Karpas-422 (cell line): ENCODE data around the gene EHMT2. TPM values are rescaled to one million over a fixed set of nuclear protein-coding genes. Genes with fewer than 3 reads are reported as not detected.
"Not testable (repeated sequence)": the region's sequence is repeated elsewhere in the genome, so short reads cannot be mapped to it uniquely, and the experiment has no call there.

Experiments
- DNase-seq: peaks from one replicate; pipeline ENCODE4 v3.0.0-alpha.2; 2015
- H2AFZ ChIP-seq: fragments of 200-600 bp; sonication (generic); 2 replicates; pipeline ENCODE4 v1.6.1; 2014; ENCODE audit warnings: antibody characterized with exemption, low read length, mixed read lengths
- H3K27ac ChIP-seq: fragments of 200-600 bp; sonication (generic); 2 replicates; pipeline ENCODE4 v1.5.1; 2014; ENCODE audit warnings: mild to moderate bottlenecking, low read length, moderate library complexity
- H3K27me3 ChIP-seq: fragments of 200-600 bp; sonication (generic); 2 replicates; pipeline ENCODE4 v1.6.1; 2014; ENCODE audit warnings: low read length, mixed read lengths
- H3K36me3 ChIP-seq: fragments of 200-600 bp; sonication (generic); 2 replicates; pipeline ENCODE4 v1.6.1; 2014; ENCODE audit warnings: low read length, mixed read lengths; ENCODE audit not compliant: insufficient read depth
- H3K4me1 ChIP-seq: fragments of 200-600 bp; sonication (generic); 2 replicates; pipeline ENCODE4 v1.6.1; 2014; ENCODE audit warnings: mild to moderate bottlenecking, low read length, mixed read lengths
- H3K4me2 ChIP-seq: fragments of 200-600 bp; sonication (generic); 2 replicates; pipeline ENCODE4 v1.6.1; 2014; ENCODE audit warnings: low read length, low read depth, mild to moderate bottlenecking; ENCODE audit not compliant: poor library complexity, severe bottlenecking
- H3K4me3 ChIP-seq: fragments of 200-600 bp; sonication (generic); 2 replicates; pipeline ENCODE4 v1.5.1; 2014; ENCODE audit warnings: mild to moderate bottlenecking, antibody characterized with exemption, low read length, mixed read lengths
- H3K79me2 ChIP-seq: fragments of 200-600 bp; sonication (generic); 2 replicates; pipeline ENCODE4 v1.6.1; 2014; ENCODE audit warnings: mild to moderate bottlenecking, low read length, mixed read lengths
- H3K9ac ChIP-seq: fragments of 200-600 bp; sonication (generic); 2 replicates; pipeline ENCODE4 v1.6.0; 2014; ENCODE audit warnings: low read length
- H3K9me2 ChIP-seq: fragments of 200-600 bp; sonication (generic), shearing (Covaris generic); replicated peaks from 2 replicates; pipeline ENCODE4 v1.6.0; 2014; ENCODE audit warnings: mild to moderate bottlenecking, low read length, moderate library complexity; ENCODE audit not compliant: insufficient read depth
- H3K9me3 ChIP-seq: fragments of 300-700, 200-600 bp; sonication (generic); 2 replicates; pipeline ENCODE4 v1.6.1; 2014; ENCODE audit warnings: low read length, mixed read lengths
- H4K20me1 ChIP-seq: fragments of 200-600 bp; sonication (generic); 2 replicates; pipeline ENCODE4 v1.6.1; 2014; ENCODE audit warnings: mild to moderate bottlenecking, antibody characterized with exemption, low read length, low read depth; ENCODE audit not compliant: insufficient read depth
- total RNA-seq: library from RNA; depleted of rRNA; stranded (reverse); fragments of >200 nt; shearing (Covaris generic); gene quantifications from 2 replicates; pipeline ENCODE4 v1.2.3, GENCODE V29; 2014; ENCODE audit warnings: low replicate concordance

Gene EHMT2
- total RNA-seq, 1 experiment from 2014 or later: 40.0 TPM

DNA sequence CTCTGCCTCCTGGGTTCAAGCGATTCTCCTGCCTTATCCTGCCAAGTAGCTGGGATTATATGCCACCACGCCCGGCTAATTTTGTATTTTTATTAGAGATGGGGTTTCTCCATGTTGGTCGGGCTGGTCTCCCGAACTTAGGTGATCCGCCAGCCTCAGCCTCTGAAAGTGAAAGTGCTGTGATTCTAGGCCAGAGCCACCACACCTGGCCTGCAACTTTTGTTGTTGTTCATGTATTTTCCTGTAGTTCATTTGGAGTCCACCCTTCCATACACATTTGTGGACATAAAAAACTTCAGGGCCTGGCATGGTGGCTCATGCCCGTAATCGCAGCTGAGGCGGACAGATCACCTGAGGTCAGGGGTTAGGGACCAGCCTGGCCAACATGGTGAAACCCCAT, 55.4 kb downstream of the EHMT2 start:
- Histone ChIP-seq H2AFZ (no peak overlapping the region), H3K9ac (no peak overlapping the region), H3K4me3 (no peak overlapping the region), H4K20me1 (peaks cover 16% of the 10 kb centered on the region; the same call in 1 of the 2 replicates), H3K79me2 (peaks cover 11% of the 10 kb centered on the region), H3K9me2 (no peaks in the 10 kb centered on the region), H3K36me3 (peaks cover 31% of the 10 kb centered on the region), H3K4me1 (peaks cover 12% of the 10 kb centered on the region), H3K27me3 (no peaks in the 10 kb centered on the region), H3K27ac (no peak overlapping the region), H3K4me2 (no peak overlapping the region), H3K9me3 (no peaks in the 10 kb centered on the region)
- peak; percentile 61 for DNase-seq

DNA sequence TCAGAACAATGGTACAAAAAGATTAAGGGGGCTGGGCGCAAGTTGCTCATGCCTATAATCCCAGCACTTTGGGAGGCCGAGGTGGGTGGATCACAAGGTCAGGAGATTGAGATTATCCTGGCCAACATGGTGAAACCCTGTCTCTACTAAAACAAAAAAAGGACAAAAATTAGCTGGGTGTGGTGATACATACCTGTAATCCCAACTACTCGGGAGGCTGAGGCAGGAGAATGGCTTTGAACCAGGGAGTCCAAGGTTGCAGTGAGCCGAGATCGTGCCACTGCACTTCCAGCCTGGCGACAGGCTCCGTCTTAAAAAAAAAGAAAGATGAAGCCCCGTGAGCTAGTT, 57.7 kb downstream of the EHMT2 start:
- Histone ChIP-seq H3K4me1 (peaks cover 24% of the 10 kb centered on the region), H4K20me1 (peaks cover 26% of the 10 kb centered on the region; the same call in 1 of the 2 replicates), H3K36me3 (peaks cover 49% of the 10 kb centered on the region), H3K79me2 (peaks cover 32% of the 10 kb centered on the region)
- not testable (repeated sequence) for DNase-seq, H3K9me3 ChIP-seq, H3K27ac ChIP-seq, H3K4me3 ChIP-seq, H3K9me2 ChIP-seq, H3K9ac ChIP-seq, H3K4me2 ChIP-seq, H2AFZ ChIP-seq, H3K27me3 ChIP-seq

DNA sequence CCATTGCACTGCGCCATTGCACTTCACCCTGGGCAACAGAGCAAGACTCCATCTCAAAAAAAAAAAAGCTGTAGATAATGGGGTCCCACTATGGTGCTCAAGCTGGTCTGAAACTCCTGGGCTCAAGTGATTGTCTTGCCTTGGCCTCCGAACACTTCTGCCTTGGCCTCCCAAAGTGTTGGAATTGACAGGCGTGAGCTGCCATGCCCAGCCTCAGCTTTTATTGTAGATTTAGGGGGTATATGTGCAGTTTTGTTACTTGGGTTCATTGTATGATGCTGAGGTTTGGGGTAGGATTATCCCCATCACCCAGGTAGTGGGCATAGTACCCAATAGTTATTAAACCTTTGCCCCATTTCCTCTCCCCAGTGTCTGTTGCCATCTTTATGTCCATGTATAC, 58.5 kb downstream of the EHMT2 start:
- Histone ChIP-seq H3K9ac (no peak overlapping the region), H3K9me2 (no peaks in the 10 kb centered on the region), H3K4me3 (no peak overlapping the region), H3K4me1 (peaks cover 29% of the 10 kb centered on the region), H3K4me2 (no peak overlapping the region), H4K20me1 (peaks cover 26% of the 10 kb centered on the region; the same call in 1 of the 2 replicates), H3K79me2 (peaks cover 40% of the 10 kb centered on the region), H2AFZ (no peak overlapping the region), H3K27ac (no peak overlapping the region), H3K36me3 (peaks cover 49% of the 10 kb centered on the region), H3K9me3 (no peaks in the 10 kb centered on the region), H3K27me3 (no peaks in the 10 kb centered on the region)
- DNase-seq: no peak

DNA sequence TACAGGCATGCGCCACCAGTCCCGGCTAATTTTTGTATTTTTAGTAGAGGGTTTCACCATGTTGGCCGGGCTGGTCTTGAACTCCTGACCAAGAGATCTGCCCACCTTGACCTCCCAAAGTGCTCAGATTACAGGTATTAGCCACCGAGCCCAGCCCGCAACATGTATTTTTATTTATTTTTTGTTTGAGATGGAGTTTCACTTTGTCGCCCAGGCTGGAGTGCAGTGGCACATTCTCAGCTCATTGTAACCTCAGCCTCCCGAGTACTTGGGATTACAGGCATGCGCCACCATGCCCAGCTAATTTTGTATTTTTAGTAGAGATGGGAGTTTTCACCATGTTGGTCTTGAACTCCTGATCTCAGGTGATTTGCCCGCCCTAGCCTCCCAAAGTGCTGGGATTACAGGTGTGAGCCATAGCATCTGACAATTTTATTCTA, 59.4 kb downstream of the EHMT2 start:
- not testable (repeated sequence) for H2AFZ ChIP-seq, H3K27me3 ChIP-seq, DNase-seq, H3K9me2 ChIP-seq, H3K9me3 ChIP-seq, H3K27ac ChIP-seq, H3K9ac ChIP-seq
- H3K4me3 ChIP-seq: peak overlapping the region; percentile 99; the same call in 1 of the 2 replicates
- peaks cover 41% of the 10 kb centered on the region for H3K79me2 ChIP-seq
- peak overlapping the region; percentile 91 for H3K4me2 ChIP-seq
- peaks cover 26% of the 10 kb centered on the region; the same call in 1 of the 2 replicates for H4K20me1 ChIP-seq
- peaks cover 49% of the 10 kb centered on the region for H3K36me3 ChIP-seq
- H3K4me1 ChIP-seq: peaks cover 34% of the 10 kb centered on the region

DNA sequence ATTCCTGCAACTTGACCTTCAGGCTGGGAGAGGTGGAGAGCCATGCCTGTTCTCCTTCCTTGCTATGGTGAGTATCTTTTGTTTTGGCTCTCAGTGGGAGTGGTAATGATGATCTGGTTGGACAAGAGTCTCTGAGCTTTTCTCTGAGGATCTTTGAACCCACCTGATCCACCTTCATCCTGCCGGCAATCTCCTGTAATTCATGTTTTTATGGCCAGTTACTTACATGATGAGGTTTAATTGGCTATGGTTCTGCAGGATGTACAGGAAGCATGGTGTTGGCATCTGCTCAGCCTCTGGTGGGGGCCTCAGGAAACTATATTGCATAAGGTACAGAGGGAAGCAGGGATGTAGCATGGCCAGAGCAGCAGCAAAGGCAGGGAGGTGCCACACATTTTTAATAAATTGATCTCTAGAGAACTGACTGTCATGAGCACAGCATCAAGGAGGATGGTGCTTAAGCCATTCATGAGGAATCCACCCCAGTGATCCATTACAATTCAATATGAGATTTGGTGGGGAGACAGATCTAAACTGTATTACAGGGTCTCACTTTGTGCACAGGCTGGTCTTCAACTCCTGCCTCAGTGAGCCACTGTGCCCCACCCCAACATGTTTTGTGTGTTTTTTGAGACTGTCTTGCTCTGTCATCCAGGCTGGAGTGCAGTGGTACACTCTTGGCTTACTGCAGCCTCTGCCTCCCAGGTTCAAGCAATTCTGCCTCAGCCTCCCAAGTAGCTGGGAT, 60.0 kb downstream of the EHMT2 start:
- Histone ChIP-seq H3K27ac (peak overlapping the region; percentile 94), H3K4me1 (peaks cover 40% of the 10 kb centered on the region), H3K4me2 (peak overlapping the region; percentile 91), H3K9ac (peak overlapping the region; percentile 100), H3K4me3 (peak overlapping the region; percentile 99), H3K9me3 (no peaks in the 10 kb centered on the region), H3K27me3 (no peaks in the 10 kb centered on the region), H3K9me2 (no peaks in the 10 kb centered on the region), H4K20me1 (peaks cover 26% of the 10 kb centered on the region; the same call in 1 of the 2 replicates), H3K36me3 (peaks cover 49% of the 10 kb centered on the region), H3K79me2 (peaks cover 41% of the 10 kb centered on the region), H2AFZ (no peak overlapping the region)
- DNase-seq: no peak

DNA sequence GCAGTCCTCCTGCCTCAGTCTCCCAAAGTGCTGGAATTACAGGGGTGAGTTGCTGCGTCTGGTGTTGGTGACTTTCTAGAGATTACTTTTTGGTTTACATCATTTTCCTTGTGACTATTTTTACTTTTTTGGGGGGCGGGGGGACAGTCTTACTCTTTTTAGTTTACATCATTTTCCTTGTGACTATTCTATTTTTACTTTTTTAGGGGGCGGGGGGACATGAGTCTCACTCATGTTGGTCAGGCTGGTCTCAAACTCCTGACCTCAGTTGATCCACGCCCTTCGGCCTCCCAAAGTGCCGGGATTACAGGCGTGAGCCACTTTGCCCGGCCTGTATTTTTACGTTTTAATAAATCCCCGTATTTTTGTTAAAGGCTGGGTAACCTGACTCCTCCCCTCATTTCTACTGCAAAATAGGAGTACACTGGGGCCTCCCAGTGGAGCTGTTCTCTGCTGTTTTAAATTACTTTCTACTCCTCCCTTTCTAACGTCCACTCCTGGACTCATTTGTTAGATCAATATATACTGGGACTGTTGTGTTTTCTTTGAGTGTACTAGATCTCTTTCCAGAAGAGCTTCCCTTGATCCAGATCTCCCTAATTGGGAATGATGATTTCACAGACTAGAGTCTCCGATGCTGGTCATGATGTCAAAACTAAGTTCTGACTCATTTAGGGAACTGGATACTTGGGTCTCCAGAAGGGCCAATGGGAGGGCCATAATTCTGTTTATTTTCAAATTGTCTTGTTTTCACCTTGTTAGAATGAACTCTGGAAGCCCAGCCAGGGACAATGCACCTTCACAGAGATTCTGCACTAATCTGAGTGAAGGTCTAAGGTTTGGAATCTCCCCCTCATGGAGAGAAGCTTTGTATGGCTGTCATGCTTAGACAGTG, 60.8 kb downstream of the EHMT2 start:
- H4K20me1 ChIP-seq: peaks cover 26% of the 10 kb centered on the region; the same call in 1 of the 2 replicates
- H3K4me1 ChIP-seq: peaks cover 44% of the 10 kb centered on the region
- H2AFZ ChIP-seq: no peak overlapping the region
- H3K4me2 ChIP-seq: peak overlapping the region; percentile 91
- no peaks in the 10 kb centered on the region for H3K9me3 ChIP-seq
- H3K9ac ChIP-seq: peak overlapping the region; percentile 100
- peaks cover 49% of the 10 kb centered on the region for H3K36me3 ChIP-seq
- peaks cover 43% of the 10 kb centered on the region for H3K79me2 ChIP-seq
- H3K9me2 ChIP-seq: no peaks in the 10 kb centered on the region
- H3K27me3 ChIP-seq: no peaks in the 10 kb centered on the region
- peak overlapping the region; percentile 99 for H3K4me3 ChIP-seq
- DNase-seq: peak; percentile 62
- H3K27ac ChIP-seq: peak overlapping the region; percentile 94

DNA sequence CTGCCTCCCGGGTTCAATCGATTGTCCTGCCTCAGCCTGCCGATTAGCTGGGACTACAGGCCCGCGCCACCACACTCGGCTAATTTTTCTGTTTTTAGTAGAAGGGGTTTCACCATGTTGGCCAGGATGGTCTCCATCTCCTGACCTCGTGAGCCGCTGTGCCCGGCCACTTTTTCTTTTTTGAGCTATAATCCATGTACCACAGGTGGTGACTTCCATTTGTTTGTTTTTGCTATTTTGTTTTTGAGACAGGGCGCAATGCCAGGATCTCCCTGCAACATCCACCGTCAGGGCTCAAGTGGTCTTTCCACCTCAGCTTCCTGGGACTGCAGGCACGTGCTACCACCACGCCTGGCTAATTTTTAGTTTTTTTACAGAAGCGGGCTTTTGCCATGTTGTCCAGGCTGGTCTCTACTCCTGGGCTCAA, 61.4 kb downstream of the EHMT2 start:
- H3K27me3 ChIP-seq: no peaks in the 10 kb centered on the region
- H3K36me3 ChIP-seq: peaks cover 49% of the 10 kb centered on the region
- H3K79me2 ChIP-seq: peaks cover 50% of the 10 kb centered on the region
- no peaks in the 10 kb centered on the region for H3K9me2 ChIP-seq
- H3K4me1 ChIP-seq: peaks cover 51% of the 10 kb centered on the region
- no peak overlapping the region for H2AFZ ChIP-seq
- H3K27ac ChIP-seq: peak overlapping the region; percentile 94
- H3K4me2 ChIP-seq: peak overlapping the region; percentile 91
- peak; percentile 58 for DNase-seq
- H3K4me3 ChIP-seq: peak overlapping the region; percentile 99
- H3K9me3 ChIP-seq: no peaks in the 10 kb centered on the region
- H3K9ac ChIP-seq: peak overlapping the region; percentile 100
- peaks cover 26% of the 10 kb centered on the region; the same call in 1 of the 2 replicates for H4K20me1 ChIP-seq
